Ammon's horn (tissue), 1 donor: ENCODE results near the gene DYNC2LI1.

Experiments used
- DNase-seq: peaks from one replicate; pipeline ENCODE4 v3.0.0-alpha.2; 2016; ENCODE audit warnings: low spot score

DYNC2LI1 gene

DNA sequence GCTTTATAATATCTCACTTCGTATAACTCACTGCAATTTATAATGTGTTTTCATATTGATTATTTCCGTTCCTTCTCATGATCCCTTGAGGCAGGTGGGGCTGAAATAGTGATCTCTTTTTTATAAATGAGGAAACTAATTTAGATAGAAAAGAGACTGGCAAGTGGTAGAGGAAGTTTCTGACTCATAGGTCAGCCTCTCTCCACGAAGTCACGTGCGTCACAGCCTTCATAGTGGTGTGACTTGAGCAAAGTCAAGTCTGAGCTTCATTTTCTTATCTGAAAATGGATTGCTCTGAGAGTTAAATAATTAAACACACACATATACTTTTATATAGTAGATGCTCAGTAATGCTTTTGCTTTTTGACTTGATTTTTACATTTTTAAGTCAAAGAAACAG lies 44.9 kb downstream of the DYNC2LI1 start:
- no peak for DNase-seq

DNA sequence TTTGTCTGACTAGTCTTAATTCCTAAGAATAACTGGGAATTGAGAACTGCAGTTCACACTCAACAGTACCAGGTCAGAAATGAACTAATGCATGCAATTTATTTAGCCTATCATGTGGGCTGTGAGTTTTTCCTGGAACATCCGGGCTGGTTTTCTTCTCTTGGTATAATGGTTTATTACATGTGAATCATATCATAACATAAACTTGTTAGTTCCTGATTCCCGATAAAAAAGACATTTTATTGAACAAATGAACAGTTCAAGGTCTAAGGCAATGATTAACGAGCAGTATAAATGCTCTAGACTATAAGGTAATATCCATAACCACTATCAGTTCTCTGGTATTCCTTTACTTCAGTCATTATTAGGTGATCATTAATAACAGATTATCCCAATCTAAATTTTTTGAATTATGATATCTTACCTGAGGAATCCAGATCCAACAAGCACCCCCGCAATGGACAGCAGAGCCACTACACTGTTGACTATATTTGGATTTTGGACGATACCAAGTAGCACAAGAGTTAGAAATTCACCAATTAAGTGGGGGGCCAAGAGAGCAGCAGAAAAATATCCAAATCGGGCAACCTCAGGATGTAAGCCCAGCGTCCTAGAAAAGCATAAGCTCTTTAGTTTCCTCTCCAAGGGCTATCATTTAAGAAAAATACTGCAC lies 45.8 kb downstream of the DYNC2LI1 start:
- no peak for DNase-seq

DNA sequence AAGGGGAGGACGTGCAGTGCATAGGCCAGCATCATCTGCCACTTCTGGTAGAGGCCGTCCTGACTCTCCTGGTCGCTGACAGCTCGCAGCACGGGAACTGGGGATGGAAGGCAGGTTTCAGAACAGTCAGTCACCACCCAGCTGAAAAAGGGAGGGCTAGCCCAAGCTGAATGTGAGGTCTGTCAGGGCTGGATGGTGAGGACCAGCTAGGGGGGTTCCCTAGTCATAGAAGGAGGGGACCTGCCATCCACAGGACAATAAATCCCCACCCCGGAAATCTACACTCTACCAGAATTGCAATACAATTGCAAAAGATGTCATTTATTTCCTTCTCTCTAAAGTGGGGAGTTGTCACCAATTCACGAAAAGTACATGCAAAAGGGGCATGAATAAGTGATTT lies 49.0 kb downstream of the DYNC2LI1 start:
- DNase-seq: no peak

DNA sequence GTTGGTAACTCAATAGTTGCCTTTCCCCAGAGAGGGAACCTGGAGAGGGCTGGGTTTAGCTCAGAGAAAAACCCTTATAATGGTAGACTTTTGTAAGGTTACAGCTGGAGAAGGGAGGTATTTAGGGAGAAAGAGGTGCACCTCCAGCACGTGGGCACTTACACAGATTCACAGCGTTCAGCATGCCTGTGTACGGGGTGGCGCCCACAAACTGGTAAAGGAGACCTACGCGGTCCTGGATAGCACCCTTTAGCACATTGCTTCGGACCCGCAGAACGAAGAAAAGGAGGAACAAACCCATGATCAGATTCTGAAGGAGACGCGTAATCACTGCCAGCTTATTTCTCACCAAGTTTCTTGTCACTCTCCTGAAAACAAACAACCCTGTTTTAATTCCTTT lies 49.9 kb downstream of the DYNC2LI1 start:
- no peak for DNase-seq

DNA sequence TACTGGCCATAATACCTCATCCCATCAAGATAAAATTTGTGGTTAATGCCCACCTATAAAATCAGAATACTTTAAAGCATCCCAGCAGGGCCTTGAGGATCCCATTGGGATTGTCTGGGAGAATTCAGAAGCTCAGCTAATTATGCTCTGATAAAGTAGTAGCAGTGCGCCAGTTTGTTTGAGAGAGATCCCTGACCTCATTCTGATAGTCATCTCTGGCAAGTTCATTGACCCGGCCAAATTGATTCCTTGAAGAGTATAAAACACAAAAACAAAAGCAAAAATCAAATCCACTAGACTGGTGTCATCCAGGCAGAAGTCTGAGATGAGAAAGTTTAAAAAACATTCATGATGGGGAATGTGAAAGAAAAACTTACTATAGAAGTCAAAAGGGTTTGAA lies 50.7 kb downstream of the DYNC2LI1 start:
- DNase-seq: no peak

DNA sequence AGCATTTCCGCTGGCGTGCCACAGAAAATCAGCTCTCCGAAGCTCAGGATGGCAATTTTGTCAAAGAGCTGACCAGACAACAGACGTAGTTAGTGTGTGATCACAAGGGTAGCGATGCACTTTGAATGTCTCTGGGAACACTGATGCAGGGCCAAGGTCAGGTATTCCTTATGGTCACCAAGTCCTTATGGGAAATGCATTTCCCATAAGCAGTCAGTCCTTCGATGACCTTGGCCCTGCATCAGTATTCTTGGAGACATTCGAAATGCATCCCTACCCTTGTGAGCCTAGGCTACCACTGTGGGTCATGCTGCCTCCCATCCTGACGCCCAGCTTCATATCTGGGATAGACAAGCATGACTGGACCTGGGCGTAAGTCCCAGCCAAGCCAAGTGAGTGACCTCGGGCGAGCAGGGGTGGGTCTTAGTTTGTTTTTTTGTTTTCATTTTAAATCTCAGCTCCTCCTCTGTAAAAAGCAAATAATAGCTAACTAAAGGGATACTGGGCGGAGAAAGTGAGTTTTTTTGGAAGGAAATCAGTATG lies 51.2 kb downstream of the DYNC2LI1 start:
- DNase-seq: no peak

DNA sequence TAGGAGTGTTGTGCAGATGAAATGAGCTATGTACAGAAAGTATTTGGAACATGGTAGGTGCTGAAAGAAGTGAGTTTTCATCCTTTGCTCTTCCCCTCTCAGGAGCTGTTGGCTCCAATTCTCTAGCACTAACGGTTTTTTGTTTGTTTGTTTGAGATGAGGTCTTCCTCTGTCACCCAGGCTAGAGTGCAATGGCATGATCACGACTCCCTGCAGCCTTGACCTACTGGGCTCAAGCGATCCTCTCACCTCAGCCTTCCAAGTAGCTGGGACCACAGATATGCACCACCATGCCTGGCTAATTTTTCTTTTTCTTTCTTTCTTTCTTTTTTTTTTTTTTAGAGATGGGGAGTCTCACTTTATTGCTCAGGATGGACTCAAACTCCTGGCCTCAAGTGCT lies 52.0 kb downstream of the DYNC2LI1 start:
- no peak for DNase-seq

DNA sequence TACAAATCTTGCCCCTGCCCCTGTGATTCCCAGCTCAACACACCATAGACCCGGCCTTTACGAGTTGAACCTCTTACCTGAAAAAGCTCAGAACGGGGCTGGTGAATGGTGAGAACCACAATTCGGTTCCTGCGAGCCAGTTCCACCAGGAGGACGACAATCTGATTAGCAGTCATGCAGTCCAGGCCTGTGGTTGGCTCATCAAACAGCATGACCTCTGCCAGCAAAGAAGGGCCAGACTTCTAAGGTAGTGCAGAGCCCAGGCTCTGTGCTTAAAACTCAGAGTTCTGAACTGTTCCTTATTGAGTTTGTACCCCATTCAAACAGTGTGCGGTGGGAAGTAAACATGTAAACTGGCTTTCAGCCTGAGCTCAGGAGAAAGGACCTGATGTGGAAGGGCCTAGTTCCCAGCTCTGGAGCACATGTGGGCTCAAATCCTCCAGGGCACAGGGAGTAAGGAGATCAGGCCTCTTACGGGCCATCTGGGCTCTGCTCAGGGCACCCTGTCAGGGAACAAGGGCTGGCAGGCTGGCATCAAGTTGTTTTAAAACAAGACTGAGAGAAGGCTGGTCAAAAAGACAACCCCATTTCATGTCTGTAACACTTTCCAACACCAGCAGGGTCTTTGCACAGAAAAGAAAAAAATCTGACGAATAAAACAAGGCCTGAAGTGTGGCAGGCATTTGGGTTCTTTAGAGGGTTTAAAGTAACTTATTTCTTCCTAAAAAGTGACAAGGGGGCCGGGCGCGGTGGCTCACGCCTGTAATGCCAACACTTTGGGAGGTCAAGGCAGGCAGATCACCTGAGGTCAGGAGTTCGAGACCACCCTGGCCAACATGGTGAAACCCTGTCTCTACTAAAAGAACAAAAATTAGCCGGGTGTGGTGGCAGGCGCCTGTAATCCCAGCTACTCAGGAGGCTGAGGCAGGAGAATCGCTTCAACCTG lies 52.7 kb downstream of the DYNC2LI1 start:
- no peak for DNase-seq

DNA sequence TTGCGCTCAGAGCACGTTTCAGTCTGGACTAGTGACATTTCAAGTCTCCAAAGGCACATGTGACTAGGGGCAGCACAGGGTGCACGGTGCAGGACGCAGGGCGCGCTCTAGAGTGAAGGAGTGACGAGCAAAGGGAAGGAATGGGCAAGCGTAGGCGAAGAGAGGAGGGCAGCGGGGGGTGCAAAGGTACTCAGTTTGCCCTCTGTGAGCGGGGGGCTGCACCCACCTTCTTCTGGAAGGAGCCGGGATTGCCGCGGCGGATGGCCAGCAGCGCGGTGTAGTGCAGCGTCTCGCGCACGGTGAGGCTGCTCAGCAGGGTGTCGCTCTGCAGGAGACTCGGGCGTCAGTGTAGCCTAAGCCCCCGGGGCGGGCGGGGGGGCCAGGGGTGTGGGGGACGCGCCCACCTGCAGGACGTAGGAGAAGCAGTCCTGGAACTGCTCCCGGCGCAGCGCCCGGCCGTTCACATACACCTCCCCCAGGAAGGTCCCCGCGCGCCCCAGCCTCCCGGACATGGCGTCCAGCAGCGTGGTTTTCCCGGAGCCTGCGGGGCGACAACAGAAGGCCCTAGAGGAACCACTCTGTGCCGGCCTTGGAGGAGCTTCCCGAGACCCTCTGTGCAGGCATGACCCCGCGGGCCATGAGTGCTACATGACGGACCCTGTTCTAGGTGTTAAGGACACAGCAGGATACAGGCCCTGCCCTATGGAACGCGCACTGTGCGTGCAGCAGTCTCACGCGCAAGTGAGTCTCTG lies 57.9 kb downstream of the DYNC2LI1 start:
- no peak for DNase-seq

DNA sequence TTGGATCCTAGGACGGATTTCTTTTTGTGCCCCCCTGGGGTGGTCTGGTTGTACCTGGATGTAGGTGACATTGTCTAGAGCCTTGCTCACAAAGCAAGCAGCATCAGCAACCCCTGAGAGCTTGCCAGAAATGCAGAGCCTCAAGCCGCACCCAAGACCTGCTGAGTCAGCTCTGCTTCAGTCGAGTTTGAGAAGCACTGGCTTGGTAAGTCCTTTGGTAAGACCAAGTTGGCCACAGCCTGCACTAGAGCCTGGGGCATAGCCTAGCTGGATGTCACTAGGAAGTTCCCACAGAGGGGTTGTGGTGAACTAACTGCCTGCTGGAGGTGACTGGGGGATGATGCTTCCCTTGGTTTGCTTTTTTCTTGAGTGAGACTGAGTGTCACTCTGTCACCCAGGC lies 58.6 kb downstream of the DYNC2LI1 start:
- DNase-seq: no peak

DNA sequence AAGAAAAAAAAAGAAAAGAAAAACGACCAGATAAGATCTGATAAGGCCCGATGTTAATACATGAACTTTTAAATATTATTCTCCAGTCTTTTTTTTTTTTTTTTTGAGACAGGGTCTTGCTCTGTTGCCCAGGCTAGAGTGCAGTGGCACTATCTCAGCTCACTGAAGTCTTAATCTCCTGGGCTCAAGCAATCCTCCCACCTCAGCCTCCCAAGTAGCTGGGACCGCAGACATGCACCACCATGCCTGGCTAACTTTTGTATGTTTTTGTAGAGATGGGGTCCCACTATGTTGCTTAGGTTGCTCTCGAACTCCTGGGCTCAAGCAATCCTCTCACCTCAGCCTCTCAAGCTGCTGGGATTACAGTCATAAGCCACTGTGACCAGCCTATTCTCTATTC lies 63.2 kb downstream of the DYNC2LI1 start:
- DNase-seq: no peak

DNA sequence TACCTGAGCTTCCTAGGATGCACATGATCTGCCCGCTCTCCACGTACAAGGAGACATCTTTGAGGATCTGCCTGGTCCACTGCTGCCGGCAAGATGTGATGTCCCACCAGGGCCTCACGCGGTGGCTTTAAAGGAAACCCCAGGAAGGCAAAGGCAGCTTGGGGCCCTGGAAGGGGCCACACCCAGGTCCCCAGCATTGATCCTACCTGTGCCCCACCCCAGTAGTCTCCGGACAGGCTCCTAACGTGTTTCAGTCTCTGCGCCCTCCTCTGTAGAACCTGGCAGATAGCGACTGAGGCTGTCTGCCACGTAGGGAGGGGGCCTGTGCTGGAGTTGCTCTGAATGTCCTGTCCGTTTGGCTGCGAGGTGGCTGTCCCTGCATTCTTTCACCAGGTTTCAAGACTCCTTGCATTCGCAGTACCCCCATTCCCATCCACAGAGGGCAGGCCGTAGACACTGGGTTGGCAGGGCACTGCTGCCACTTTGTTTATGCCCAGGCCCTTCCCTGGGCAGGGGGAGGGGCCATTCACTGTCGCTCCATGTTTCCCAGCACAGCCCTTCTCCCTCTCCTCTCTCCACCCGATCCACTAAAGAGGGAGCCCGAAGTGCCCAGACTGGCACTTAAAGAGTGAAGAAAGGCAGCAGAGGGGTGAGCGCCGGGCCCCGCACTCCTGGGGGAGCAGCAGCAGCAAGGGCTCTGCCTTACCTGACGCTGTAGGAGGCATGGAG lies 64.2 kb downstream of the DYNC2LI1 start:
- DNase-seq: no peak

DNA sequence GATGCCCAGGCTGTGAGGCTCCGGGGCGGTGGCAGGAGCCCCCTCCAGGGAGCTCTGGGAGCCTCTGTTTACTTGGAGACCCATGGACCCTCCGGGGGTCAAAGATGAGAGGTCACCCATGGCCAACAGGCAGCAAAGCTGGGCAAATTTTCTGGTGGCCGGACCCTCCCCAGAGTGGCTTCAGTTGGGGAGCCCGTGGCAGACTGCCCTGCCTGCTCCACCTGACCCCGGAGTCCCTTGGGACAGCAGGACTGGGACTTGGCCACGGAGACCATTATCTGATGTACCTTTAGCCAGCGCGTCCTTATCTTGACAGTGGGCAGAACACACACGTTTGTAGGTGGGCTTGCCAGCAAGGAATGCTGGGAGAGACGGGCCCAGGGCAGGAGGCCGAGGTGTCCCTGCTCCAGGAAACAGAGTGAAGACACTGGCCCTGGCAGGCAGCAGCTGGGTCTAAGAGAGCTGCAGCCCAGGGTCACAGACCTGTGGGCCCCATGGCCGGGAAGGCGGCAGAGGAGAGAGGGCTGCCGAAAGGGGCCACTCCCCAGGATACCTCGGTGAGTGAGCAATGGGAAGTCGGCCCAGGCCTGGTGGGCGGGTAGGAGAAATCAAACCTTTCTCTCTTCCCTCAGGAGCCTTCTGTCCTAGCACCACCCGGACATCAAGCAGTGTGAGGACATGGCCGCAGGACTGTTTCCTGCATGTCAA lies 64.9 kb downstream of the DYNC2LI1 start, which contains the start of the genes ABCG5 and ABCG8:
Gene ABCG5, minus strand, starts transcription at position 280 of the 708 bp plus-strand sequence. Its CDS starts 160 bp downstream, at position 120.
Gene ABCG8, plus strand, starts transcription at position 412 of the 708 bp plus-strand sequence. Its CDS starts 83 bp downstream, at position 495.
- no peak for DNase-seq

DNA sequence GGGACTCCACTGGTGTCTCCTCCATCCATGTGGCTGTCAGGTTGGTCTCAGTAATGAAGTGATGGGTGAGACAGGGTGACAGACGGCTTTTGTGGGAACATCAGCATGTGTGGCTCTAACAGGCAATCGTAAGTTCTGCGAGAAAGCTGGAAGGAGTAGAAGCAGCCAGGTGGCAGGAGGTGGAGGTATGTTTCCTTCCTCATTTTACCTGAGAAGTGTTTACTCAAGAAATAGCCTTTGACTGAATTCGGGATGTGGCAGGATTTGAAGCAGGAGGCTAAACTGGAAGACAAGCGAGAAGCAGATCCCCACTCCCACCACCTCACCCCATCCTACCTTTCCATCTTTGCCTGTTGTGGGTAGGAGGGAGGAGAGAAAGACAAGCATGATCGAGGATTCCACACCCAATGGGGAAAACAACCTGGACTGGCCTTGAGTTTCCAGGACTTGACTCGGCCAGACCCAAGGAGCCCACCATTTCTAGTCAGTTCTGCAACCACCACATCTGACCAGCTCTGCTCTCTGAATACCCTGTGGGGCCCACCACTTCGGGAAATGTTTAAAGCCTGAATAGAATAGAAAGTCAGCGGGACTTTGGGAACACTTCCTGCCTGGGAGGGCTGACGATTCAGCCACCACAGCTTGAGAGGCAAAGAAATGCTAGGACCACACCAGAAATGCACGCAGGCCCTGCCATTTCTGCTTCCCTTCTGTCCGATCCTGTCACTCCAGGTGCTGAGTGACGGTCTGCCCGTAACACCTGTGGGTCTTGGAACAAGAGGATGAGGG lies 66.1 kb downstream of the DYNC2LI1 start:
- no peak for DNase-seq

DNA sequence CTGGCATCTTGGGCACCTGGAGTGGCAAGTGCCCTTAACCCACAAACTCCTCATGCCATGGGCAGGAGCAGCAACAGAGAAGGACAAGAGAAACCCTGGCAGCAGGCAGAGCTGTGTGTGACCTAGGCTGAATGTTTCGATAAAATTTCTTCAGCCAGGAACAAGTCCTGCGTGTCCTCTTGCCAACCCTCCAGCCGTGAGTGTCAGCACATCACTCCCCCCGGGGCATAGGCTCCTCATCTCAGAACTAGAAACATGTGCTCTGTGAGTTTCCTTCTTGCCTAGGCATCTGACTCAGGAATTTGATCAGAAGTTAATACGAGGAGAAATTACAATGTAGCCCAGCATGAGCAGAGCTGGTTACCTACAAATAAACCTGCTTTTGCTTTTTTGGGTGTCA lies 67.1 kb downstream of the DYNC2LI1 start:
- DNase-seq: no peak

DNA sequence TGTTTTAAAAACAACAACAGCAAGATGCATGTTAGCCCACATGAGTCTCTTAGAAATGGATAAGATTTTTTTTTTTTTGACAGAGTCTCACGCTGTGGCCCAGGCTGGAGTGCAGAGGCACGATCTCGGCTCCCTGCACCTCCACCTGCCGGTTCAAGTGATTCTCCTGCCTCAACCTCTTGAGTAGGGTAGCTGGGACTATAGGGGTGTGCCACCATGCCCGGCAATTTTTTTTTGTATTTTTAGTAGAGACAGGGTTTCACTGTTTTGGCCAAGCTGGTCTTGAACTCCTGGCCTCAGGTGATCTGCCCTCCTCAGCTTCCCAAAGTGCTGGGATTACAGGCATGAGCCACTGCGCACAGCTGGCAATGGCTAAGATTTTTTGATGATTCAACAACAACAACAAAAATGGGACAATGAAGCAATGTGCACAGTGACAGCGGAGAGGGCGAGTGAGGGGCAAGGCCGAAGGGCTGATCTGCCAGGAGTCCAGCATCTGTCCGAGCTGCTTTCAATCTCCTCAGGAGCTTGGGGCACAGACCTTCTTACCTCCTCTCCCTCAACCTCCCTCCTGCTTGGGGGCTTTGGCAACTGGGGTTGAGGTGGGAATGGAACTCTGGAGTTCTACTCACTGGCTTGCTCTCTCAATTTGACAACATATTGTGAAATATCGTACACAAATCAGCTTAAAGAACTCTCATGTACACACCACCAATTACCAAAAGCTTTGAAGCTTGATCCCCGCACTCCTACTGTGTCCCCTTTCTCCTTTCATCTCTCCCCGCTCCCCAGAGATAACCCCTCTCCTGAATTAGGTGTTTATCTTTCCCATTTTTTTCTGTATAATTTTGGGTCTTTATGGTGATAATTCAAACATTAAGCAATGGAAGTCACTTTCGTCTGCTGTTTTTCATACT lies 68.4 kb downstream of the DYNC2LI1 start:
- no peak for DNase-seq

DNA sequence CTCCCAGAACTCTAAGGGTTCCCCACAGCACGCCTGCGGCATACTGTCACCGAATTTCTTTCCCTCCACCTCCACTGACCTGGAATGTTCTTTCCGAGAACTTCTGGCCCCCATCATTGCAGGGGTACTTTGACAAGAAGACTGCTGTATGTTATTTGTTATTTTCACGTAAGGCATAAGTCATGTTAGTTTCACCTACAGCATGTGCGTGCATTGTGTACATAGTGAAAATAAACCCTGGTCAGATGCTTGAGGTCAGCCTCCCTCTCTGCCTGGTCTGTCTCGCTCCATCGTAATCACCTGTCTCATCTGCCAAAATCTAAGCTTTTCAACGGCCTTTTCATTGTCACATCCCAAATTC lies 69.0 kb downstream of the DYNC2LI1 start:
- DNase-seq: no peak

DNA sequence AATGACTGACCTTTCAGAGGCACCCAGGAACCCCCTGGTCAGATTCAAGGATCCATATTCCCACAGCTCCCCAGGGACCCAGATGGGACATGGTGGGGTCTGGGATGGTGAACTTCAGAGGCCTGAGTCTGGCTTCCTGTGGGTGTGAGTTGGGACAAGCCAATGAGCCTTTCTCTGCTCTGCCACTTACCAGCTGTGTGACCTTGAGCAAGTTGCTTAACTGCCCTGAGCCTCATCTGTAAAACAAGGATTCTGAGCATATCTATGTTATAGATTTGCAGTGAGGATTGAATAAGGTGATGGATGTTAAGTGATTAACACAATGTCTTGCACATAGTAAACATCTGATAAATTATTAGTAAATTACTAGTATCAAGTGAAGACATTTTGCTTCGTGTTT lies 71.3 kb downstream of the DYNC2LI1 start:
- no peak for DNase-seq
